A673 (cell line): ENCODE measurements around the gene CDY2B.
"Not testable (repeated sequence)": the region's sequence is repeated elsewhere in the genome, so short reads cannot be mapped to it uniquely, and the experiment has no call there.

Experiments used
- EZH2 ChIP-seq: fragments of 200-600 bp; sonication (generic); IDR thresholded peaks from 2 replicates; pipeline ENCODE4 v1.6.1; 2017; ENCODE audit warnings: borderline replicate concordance, low read depth, mild to moderate bottlenecking, mixed read lengths, antibody characterized with exemption, low read length; ENCODE audit not compliant: poor library complexity, severe bottlenecking
- TF ChIP-seq, protein P1 (sequence below): fragments of 300-800, 200-600 bp; sonication (generic); conservative IDR thresholded peaks from 2 replicates; pipeline ENCODE4 v1.5.1; 2017; ENCODE audit warnings: low read depth, mild to moderate bottlenecking, antibody characterized with exemption, low read length, moderate library complexity, mixed read lengths

DNA sequence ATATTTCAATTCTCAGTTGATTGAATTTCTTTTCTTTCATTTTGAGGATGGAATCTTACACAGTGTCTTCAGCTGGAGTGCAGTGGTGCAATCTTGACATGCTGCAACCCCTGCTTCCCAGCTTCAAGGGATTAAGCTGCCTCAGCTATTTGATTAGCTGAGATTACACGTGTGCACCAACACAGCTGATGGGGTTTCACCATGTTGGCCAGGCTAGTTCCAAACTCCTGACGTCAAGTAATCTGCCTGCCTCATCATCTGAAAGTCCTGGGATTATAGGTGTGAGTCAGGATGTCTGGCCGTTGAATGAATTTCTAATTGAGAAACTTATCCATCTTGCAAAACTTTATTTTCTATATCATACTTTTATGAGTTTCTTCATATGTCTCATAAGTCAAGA is 28.0 kb upstream of the CDY2B start:
- not testable (repeated sequence) for TF ChIP-seq EZH2
- TF ChIP-seq, protein P1, sequence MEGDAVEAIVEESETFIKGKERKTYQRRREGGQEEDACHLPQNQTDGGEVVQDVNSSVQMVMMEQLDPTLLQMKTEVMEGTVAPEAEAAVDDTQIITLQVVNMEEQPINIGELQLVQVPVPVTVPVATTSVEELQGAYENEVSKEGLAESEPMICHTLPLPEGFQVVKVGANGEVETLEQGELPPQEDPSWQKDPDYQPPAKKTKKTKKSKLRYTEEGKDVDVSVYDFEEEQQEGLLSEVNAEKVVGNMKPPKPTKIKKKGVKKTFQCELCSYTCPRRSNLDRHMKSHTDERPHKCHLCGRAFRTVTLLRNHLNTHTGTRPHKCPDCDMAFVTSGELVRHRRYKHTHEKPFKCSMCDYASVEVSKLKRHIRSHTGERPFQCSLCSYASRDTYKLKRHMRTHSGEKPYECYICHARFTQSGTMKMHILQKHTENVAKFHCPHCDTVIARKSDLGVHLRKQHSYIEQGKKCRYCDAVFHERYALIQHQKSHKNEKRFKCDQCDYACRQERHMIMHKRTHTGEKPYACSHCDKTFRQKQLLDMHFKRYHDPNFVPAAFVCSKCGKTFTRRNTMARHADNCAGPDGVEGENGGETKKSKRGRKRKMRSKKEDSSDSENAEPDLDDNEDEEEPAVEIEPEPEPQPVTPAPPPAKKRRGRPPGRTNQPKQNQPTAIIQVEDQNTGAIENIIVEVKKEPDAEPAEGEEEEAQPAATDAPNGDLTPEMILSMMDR = not testable (repeated sequence)
